Cardiac muscle cell (in vitro differentiated cells and primary cell): ENCODE measurements around the gene PDCD1LG2. TPM values are rescaled to one million over a fixed set of nuclear protein-coding genes. Genes with fewer than 3 reads are reported as not detected.

Experiments
- DNase-seq, 2 donors: peaks; one replicate each; pipeline versions ENCODE4 v3.0.0 to v3.0.0-alpha.2; 2010 to 2017; ENCODE audit warnings: low read depth in 1 of 2, low spot score in 1 of 2
- H3K27ac ChIP-seq: fragments of 200-600 bp; sonication (generic); 2 replicates; pipeline ENCODE4 v1.5.1; 2016
- H3K27me3 ChIP-seq: fragments of 200-600 bp; sonication (generic); 2 replicates; pipeline ENCODE4 v1.6.0; 2016; ENCODE audit warnings: control low read depth
- H3K36me3 ChIP-seq: fragments of 200-600 bp; sonication (generic); 2 replicates; pipeline ENCODE4 v1.5.1; 2016; ENCODE audit warnings: control low read depth
- H3K4me1 ChIP-seq: fragments of 200-600 bp; sonication (generic); 2 replicates; pipeline ENCODE4 v1.8.1; 2017; ENCODE audit warnings: low read depth, mild to moderate bottlenecking, mixed run types
- H3K4me3 ChIP-seq: fragments of 200-600 bp; sonication (generic); 2 replicates; pipeline ENCODE4 v1.5.1; 2016; ENCODE audit warnings: mild to moderate bottlenecking
- H3K9me3 ChIP-seq: fragments of 200-600 bp; sonication (generic); 2 replicates; pipeline ENCODE4 v1.5.1; 2017; ENCODE audit warnings: low read depth, mild to moderate bottlenecking, control low read depth
- polyA plus RNA-seq: library from polyadenylated mRNA; unstranded; fragments of >200 nt; fragmentation: Nextera tagmentation; extraction: Ambion mirVana; gene quantifications from 2 replicates; pipeline ENCODE4 v1.2.1, GENCODE V29; 2016
- total RNA-seq: library from RNA; depleted of rRNA; stranded (reverse); fragments of >200 nt; gene quantifications from 2 replicates; pipeline ENCODE4 v1.2.3, GENCODE V29; 2016
- TF ChIP-seq, protein P1 (sequence below): IDR thresholded peaks from 2 replicates; pipeline ENCODE4 v1.5.1; 2012; ENCODE audit warnings: low read depth, mild to moderate bottlenecking, low read length

The PDCD1LG2 gene
- total and polyA plus RNA-seq, 2 experiments from 2014 or later, result not detected

DNA sequence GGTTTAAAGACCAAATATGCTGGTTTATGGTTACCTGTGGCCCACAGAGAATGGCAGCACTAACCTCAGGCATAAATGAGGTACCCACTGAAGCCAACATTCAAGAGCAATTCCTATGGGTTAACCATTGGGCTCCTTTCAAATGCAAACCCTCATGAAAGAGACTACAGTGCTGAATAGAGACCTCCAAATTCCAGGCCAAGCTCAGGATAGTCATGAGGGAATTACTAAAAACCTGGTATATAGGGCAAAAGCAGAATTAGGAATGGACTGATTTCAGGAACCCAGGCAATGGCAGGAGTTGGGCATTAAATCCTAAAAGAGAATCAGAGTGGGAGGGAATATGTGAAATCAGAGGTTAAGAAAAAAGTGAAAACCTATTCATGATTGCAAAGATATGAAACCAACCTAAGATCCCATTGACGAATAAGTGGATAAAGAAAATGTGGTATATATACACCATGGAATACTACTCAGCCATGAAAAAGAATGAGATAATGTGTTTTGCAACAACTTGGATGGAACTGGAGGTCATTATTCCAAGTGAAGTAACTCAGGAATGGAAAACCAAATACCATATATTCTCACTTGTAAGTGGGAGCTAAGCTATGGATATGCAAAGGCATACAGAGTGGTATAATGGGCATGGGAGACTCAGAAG lies 51.6 kb downstream of the PDCD1LG2 start:
- Histone ChIP-seq H3K27ac (no peak overlapping the region), H3K4me1 (no peaks in the 10 kb centered on the region), H3K36me3 (no peaks in the 10 kb centered on the region), H3K4me3 (no peak overlapping the region), H3K9me3 (no peaks in the 10 kb centered on the region), H3K27me3 (no peaks in the 10 kb centered on the region)
- TF ChIP-seq, protein P1, sequence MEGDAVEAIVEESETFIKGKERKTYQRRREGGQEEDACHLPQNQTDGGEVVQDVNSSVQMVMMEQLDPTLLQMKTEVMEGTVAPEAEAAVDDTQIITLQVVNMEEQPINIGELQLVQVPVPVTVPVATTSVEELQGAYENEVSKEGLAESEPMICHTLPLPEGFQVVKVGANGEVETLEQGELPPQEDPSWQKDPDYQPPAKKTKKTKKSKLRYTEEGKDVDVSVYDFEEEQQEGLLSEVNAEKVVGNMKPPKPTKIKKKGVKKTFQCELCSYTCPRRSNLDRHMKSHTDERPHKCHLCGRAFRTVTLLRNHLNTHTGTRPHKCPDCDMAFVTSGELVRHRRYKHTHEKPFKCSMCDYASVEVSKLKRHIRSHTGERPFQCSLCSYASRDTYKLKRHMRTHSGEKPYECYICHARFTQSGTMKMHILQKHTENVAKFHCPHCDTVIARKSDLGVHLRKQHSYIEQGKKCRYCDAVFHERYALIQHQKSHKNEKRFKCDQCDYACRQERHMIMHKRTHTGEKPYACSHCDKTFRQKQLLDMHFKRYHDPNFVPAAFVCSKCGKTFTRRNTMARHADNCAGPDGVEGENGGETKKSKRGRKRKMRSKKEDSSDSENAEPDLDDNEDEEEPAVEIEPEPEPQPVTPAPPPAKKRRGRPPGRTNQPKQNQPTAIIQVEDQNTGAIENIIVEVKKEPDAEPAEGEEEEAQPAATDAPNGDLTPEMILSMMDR, result no peak
- no peak for DNase-seq

DNA sequence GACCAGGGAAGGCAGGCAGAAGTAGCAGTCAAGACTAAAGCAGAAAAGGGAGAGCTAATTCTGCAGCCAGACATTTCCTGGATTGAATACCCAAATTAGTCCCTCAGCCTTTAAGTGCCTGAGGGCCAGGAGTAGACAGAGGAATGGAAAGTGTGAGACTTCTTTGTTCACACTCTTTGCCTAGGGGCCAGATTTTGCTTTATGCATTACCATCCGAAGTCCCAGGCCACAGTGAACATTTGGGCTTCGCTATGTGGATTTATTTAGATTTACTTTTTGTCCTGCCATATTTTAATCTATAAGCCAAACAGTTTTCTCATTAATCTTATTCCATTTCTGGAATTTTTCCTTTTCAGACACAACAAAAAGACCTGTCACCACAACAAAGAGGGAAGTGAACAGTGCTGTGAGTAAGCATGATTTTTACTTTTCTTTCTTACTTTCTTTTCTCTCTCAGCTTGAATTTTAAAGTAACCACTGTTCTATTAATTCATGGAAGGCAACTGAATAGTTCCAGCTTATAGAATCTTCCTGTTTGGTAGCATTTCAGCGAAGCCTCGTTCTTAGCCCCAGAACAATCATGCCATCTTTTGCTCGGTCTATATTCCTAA lies 52.6 kb downstream of the PDCD1LG2 start:
- H3K9me3 ChIP-seq, result no peaks in the 10 kb centered on the region
- H3K27ac ChIP-seq, result no peak overlapping the region
- no peaks in the 10 kb centered on the region for H3K36me3 ChIP-seq
- no peaks in the 10 kb centered on the region for H3K27me3 ChIP-seq
- TF ChIP-seq, protein P1, result no peak
- no peak overlapping the region for H3K4me3 ChIP-seq
- no peaks in the 10 kb centered on the region for H3K4me1 ChIP-seq
- no peak for DNase-seq

DNA sequence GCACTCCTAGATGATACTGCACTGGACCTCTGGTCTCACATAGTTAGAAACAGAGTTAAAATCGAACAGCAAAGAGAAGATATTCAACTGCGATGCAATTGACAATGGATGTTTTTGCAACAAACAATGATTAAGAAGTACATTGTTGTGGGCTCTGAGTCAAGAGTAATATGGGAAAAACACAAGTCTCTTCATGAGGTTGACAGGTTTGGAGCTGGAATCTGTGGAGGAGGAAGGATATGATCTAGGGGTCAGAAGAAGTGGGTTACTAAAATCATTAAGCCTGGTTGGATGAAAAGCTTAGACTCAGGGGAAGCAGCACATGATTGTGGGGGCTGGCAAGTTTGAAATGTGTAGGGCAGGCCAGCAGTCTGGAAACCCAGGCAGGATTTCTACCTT lies 53.1 kb downstream of the PDCD1LG2 start:
- H3K9me3 ChIP-seq, result no peaks in the 10 kb centered on the region
- H3K36me3 ChIP-seq, result no peaks in the 10 kb centered on the region
- DNase-seq, result no peak
- no peaks in the 10 kb centered on the region for H3K27me3 ChIP-seq
- H3K27ac ChIP-seq, result no peak overlapping the region
- H3K4me1 ChIP-seq, result no peaks in the 10 kb centered on the region
- no peak overlapping the region for H3K4me3 ChIP-seq
- TF ChIP-seq, protein P1, result no peak

DNA sequence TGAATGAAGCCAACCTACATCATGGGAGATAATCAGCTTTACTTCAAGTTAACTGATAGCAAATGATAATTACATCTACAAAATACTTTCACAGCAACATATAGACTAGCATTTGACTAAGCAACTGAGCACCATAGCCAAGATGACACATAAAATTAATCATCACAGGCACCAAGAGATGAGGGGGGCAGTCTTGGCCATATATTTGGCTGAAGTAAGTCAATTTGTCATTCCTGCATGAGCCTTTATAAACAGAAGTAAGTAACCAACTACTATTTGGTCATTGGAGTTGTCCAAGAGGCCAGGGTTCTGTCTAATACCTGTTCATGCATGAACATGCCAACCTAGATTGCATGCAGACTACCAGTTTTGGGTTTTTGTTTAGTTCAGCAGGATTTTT lies 53.6 kb downstream of the PDCD1LG2 start:
- TF ChIP-seq, protein P1, result no peak
- Histone ChIP-seq H3K36me3 (no peaks in the 10 kb centered on the region), H3K27ac (no peak overlapping the region), H3K4me3 (no peak overlapping the region), H3K4me1 (no peaks in the 10 kb centered on the region), H3K9me3 (no peaks in the 10 kb centered on the region), H3K27me3 (no peaks in the 10 kb centered on the region)
- DNase-seq, result no peak

DNA sequence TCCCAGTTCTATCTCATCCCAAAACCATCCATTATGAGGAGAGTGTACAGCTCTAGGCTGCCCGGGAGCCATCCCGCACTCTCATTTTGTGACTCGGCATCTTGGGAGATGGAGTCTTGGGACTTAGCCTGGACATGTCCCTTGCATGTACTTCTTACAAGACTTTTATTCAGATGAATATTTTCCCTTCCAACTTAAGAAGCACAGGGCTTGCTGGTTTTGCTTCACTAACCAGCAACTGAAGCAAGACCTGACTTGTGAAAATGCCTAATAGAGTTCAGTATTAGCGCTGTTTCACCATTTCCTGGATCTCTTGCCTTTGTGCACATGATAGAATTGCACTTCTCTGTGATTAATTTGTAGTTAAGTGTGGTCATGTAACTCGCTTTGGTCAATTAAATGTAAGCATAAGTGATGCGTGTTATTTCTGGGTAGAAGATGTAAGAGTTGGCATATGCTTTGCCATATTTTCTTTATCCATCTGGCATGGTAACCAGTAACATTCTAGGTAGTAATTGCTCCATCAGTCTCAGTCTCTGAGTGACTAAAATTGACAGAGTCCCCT lies 55.8 kb downstream of the PDCD1LG2 start:
- H3K4me3 ChIP-seq, result no peak overlapping the region
- DNase-seq, result no peak
- no peaks in the 10 kb centered on the region for H3K36me3 ChIP-seq
- TF ChIP-seq, protein P1, result no peak
- H3K27ac ChIP-seq, result no peak overlapping the region
- no peaks in the 10 kb centered on the region for H3K9me3 ChIP-seq
- H3K27me3 ChIP-seq, result no peaks in the 10 kb centered on the region
- no peaks in the 10 kb centered on the region for H3K4me1 ChIP-seq
